ENCODE data around the gene ZNF581. TPM values are rescaled to one million over a fixed set of nuclear protein-coding genes. Genes with fewer than 3 reads are reported as not detected.
A peak's percentile ranks its signal among the peaks of the same experiment; 100 is the strongest.

Gene ZNF581
- total and polyA plus RNA-seq, 9 donors = 11.2 to 40.2 (median 34.0) TPM

DNA sequence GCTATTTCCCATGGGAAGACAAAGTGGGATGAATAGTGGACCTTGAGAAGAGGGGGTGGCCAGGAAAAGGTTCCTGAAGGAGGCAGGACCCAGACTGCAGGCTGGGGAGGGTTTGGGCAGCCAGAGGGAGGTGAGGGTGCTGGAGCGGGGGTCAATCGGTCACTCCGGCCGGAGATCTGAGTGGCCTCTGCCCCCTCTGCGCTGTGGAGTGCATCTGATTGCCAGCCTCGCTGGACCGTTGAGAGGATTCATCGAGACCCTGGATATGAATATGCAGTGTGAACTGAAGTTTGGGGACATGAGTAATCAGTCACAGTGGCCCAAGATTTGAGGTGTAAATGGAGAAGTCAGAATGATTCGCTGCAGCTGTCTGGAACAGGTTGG is 8.1 kb upstream of the ZNF581 start:
- Histone ChIP-seq H3K27ac (peak overlapping the region; percentile 91 to 98), H3K36me3 (no peaks in the 10 kb centered on the region), H3K9me3 (no peaks in the 10 kb centered on the region), H3K4me1 (ENCODE audit: insufficient read depth) (peaks cover 13% of the 10 kb centered on the region), H3K27me3 (no peaks in the 10 kb centered on the region), H3K4me3 (peak overlapping the region; percentile 63)
- intact Hi-C loops (cut with DNase I) = loop anchor here in 1 of 4 donors (10.0 kb wide), 1 partner anchor 521 kb away; the partner anchor contains the start of gene PPP1R12C
- TF ChIP-seq EP300 (IDR thresholded peaks at IDR 0.05) = no peak
- TF ChIP-seq, protein P1, sequence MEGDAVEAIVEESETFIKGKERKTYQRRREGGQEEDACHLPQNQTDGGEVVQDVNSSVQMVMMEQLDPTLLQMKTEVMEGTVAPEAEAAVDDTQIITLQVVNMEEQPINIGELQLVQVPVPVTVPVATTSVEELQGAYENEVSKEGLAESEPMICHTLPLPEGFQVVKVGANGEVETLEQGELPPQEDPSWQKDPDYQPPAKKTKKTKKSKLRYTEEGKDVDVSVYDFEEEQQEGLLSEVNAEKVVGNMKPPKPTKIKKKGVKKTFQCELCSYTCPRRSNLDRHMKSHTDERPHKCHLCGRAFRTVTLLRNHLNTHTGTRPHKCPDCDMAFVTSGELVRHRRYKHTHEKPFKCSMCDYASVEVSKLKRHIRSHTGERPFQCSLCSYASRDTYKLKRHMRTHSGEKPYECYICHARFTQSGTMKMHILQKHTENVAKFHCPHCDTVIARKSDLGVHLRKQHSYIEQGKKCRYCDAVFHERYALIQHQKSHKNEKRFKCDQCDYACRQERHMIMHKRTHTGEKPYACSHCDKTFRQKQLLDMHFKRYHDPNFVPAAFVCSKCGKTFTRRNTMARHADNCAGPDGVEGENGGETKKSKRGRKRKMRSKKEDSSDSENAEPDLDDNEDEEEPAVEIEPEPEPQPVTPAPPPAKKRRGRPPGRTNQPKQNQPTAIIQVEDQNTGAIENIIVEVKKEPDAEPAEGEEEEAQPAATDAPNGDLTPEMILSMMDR (IDR thresholded peaks at IDR 0.05) = no peak
- TF ChIP-seq POLR2A (IDR thresholded peaks at IDR 0.05) = no peak
- peak in 3 of 5 donors; percentile 43 to 55 (median 47) for DNase-seq
- WGBS, 3 donors = 4 to 7% (median 5%) methylated on average over 9 of the region's 9 CpGs

DNA sequence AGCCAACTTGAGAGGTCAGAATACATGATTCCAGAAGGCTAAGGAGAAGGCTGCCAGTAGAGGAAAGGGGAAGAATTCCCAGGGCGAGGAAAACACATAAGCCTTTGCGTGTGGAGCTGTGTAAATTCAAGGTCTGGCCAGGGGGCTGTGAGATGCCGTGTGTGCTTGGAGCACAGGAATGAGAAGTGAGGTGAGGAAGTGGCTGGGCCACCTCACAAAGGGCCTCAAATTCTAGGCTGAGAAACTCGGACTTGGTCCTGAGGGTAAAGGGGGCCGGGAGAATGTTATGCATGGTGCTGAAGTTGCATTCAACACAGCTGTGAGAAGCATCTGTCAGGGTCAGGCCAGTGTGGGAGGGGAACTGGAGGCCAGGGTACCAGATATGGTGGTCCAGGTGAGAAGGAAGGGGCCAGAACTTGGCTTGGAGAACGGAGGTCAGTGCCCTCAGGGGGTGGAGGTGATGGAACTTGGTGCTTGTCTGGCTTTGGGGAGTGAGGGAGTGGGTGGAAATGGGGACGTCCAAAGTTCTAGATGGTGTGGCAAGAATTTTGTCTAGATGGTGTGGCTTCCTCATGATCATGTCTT is 7.5 kb upstream of the ZNF581 start:
- intact Hi-C loops (cut with DNase I) = loop anchor here in 1 of 4 donors (10.0 kb wide), 1 partner anchor 521 kb away; the partner anchor contains the start of gene PPP1R12C
- H3K4me1 ChIP-seq (ENCODE audit: insufficient read depth) = peaks cover 13% of the 10 kb centered on the region
- DNase-seq = peak in 1 of 5 donors; percentile 42
- no peaks in the 10 kb centered on the region for H3K9me3 ChIP-seq
- WGBS, 3 donors = 46 to 64% (median 55%) methylated on average over 7 of the region's 7 CpGs
- no peaks in the 10 kb centered on the region for H3K36me3 ChIP-seq
- TF ChIP-seq, protein P1 (IDR thresholded peaks at IDR 0.05) = no peak
- TF ChIP-seq EP300 (IDR thresholded peaks at IDR 0.05) (no peak), POLR2A (IDR thresholded peaks at IDR 0.05) (no peak)
- H3K27ac ChIP-seq = peak overlapping the region; percentile 91 to 98
- H3K27me3 ChIP-seq = no peaks in the 10 kb centered on the region
- H3K4me3 ChIP-seq = peak overlapping the region; percentile 63

- intact Hi-C loops (cut with DNase I) = loop anchor here in 1 of 4 donors (10.0 kb wide), 1 partner anchor 522 kb away; the partner anchor contains the start of gene PPP1R12C
- H3K4me1 ChIP-seq (ENCODE audit: insufficient read depth) = peaks cover 13% of the 10 kb centered on the region
- H3K27me3 ChIP-seq = no peaks in the 10 kb centered on the region
- no peak for DNase-seq
- H3K27ac ChIP-seq = no peak overlapping the region
- H3K4me3 ChIP-seq = no peak overlapping the region
- 74 to 82% (median 78%) methylated on average over 4 of the region's 4 CpGs for WGBS, 3 donors
- no peaks in the 10 kb centered on the region for H3K9me3 ChIP-seq
- no peaks in the 10 kb centered on the region for H3K36me3 ChIP-seq
- TF ChIP-seq POLR2A (IDR thresholded peaks at IDR 0.05) (no peak), EP300 (IDR thresholded peaks at IDR 0.05) (no peak)
- TF ChIP-seq, protein P1 (IDR thresholded peaks at IDR 0.05) = no peak
Measured at GRCh38 chr19:55636723-55637122, 6.7 kb upstream of the ZNF581 start.

- Histone ChIP-seq H3K27me3 (no peaks in the 10 kb centered on the region), H3K27ac (no peak overlapping the region), H3K4me3 (no peak overlapping the region), H3K36me3 (no peaks in the 10 kb centered on the region), H3K9me3 (no peaks in the 10 kb centered on the region), H3K4me1 (ENCODE audit: insufficient read depth) (peaks cover 14% of the 10 kb centered on the region)
- 69 to 76% (median 71%) methylated on average over 11 of the region's 11 CpGs for WGBS, 3 donors
- intact Hi-C loops (cut with DNase I) = loop anchor here in 1 of 4 donors (10.0 kb wide), 1 partner anchor 523 kb away; the partner anchor contains the start of gene PPP1R12C
- TF ChIP-seq, protein P1 (IDR thresholded peaks at IDR 0.05) = no peak
- TF ChIP-seq EP300 (IDR thresholded peaks at IDR 0.05) = no peak
- DNase-seq = peak in 2 of 5 donors; percentile 28 to 35
Measured at GRCh38 chr19:55637534-55637933, 5.9 kb upstream of the ZNF581 start.

Measured in ovary (tissue), 9 donors.